HEK293 (cell line): Measurements from ENCODE around the gene MTA3.

Experiments
- CTCF ChIA-PET: fragments of 350-600 bp; formaldehyde crosslinking; extraction: SDS; loops from one replicate; lab custom pipeline; 2021; ENCODE audit warnings: antibody characterized with exemption; lab: Yijun Ruan, JAX
- POLR2A ChIA-PET: fragments of 300-600 bp; formaldehyde crosslinking; extraction: SDS; loops from one replicate; lab custom pipeline; 2020; ENCODE audit warnings: antibody characterized with exemption, inconsistent platforms; lab: Yijun Ruan, JAX
- H3K27ac ChIP-seq: fragments of 200-500 bp; sonication (Bioruptor generic); 2 replicates; pipeline ENCODE4 v1.5.1; 2014; ENCODE audit warnings: low read depth, low read length, control low read depth, inconsistent platforms; ENCODE audit errors: extremely low read depth
- H3K36me3 ChIP-seq, 2 experiments: fragments of 200-500 bp in 1 of 2; sonication (Bioruptor generic) in 1 of 2; 1 replicate in 1 of 2; 2 replicates in 1 of 2; pipeline ENCODE4 v1.5.1; 2014 to 2017; ENCODE audit warnings: inconsistent platforms in 2 of 2, low read length in 2 of 2; ENCODE audit not compliant: control insufficient read depth in 2 of 2, insufficient read depth in 1 of 2
- H3K4me1 ChIP-seq: fragments of 200-500 bp; sonication (Bioruptor generic); 2 replicates; pipeline ENCODE4 v1.5.1; 2014; ENCODE audit warnings: mild to moderate bottlenecking, low read length, inconsistent platforms; ENCODE audit not compliant: control insufficient read depth, insufficient read depth
- H3K4me3 ChIP-seq: 2 replicates; pipeline ENCODE4 v1.5.1; 2011; ENCODE audit warnings: low read depth, mild to moderate bottlenecking, control low read depth, low read length, moderate library complexity
- H3K9me3 ChIP-seq: fragments of 200-500 bp; sonication (Bioruptor generic); 2 replicates; pipeline ENCODE4 v1.5.1; 2014; ENCODE audit warnings: low read depth, low read length, inconsistent platforms; ENCODE audit not compliant: control insufficient read depth, insufficient read depth
- BCL11A ChIP-seq: fragments of 450-650 bp; formaldehyde crosslinking; IDR thresholded peaks from 2 replicates; pipeline ENCODE4 v1.5.1; 2016; ENCODE audit warnings: low read depth, missing biosample characterization, missing genetic modification characterization
- BCL11B ChIP-seq: fragments of 450-650 bp; formaldehyde crosslinking; IDR thresholded peaks from 2 replicates; pipeline ENCODE4 v1.5.1; 2016; ENCODE audit warnings: low read depth, missing biosample characterization, missing genetic modification characterization
- GLI4 ChIP-seq: fragments of 450-650 bp; formaldehyde crosslinking; IDR thresholded peaks from 2 replicates; pipeline ENCODE4 v1.5.1; 2016; ENCODE audit warnings: missing biosample characterization, missing genetic modification characterization
- SALL2 ChIP-seq: fragments of 450-650 bp; formaldehyde crosslinking; IDR thresholded peaks from 2 replicates; pipeline ENCODE4 v1.5.0; 2017; ENCODE audit warnings: missing biosample characterization, mild to moderate bottlenecking, missing genetic modification characterization, borderline replicate concordance
- SP7 ChIP-seq: fragments of 450-650 bp; formaldehyde crosslinking; IDR thresholded peaks from 2 replicates; pipeline ENCODE4 v1.5.1; 2016; ENCODE audit warnings: missing biosample characterization, missing genetic modification characterization
- TRIM28 ChIP-seq: IDR thresholded peaks from 2 replicates; pipeline ENCODE4 v1.6.1; 2011; ENCODE audit warnings: low read length, control low read depth, borderline replicate concordance
- ZNF121 ChIP-seq: fragments of 450-650 bp; formaldehyde crosslinking; IDR thresholded peaks from 2 replicates; pipeline ENCODE4 v1.5.1; 2016; ENCODE audit warnings: missing biosample characterization, missing genetic modification characterization
- ZNF157 ChIP-seq: fragments of 450-650 bp; formaldehyde crosslinking; IDR thresholded peaks from 2 replicates; pipeline ENCODE4 v1.5.1; 2016; ENCODE audit warnings: missing biosample characterization, missing genetic modification characterization
- ZNF221 ChIP-seq: fragments of 450-650 bp; formaldehyde crosslinking; IDR thresholded peaks from 2 replicates; pipeline ENCODE4 v1.5.1; 2017; ENCODE audit warnings: missing biosample characterization, missing genetic modification characterization, borderline replicate concordance
- ZNF266 ChIP-seq: fragments of 450-650 bp; formaldehyde crosslinking; IDR thresholded peaks from 2 replicates; pipeline ENCODE4 v1.5.1; 2016; ENCODE audit warnings: missing biosample characterization, missing genetic modification characterization, low read depth
- ZNF366 ChIP-seq: fragments of 450-650 bp; formaldehyde crosslinking; conservative IDR thresholded peaks from 2 replicates; pipeline ENCODE4 v1.5.1; 2016; ENCODE audit warnings: missing biosample characterization, missing genetic modification characterization
- ZNF394 ChIP-seq: fragments of 450-650 bp; formaldehyde crosslinking; IDR thresholded peaks from 2 replicates; pipeline ENCODE4 v1.5.1; 2016; ENCODE audit warnings: missing biosample characterization, missing genetic modification characterization, mild to moderate bottlenecking, moderate library complexity, borderline replicate concordance
- ZNF560 ChIP-seq: fragments of 450-650 bp; formaldehyde crosslinking; IDR thresholded peaks from 2 replicates; pipeline ENCODE4 v1.5.1; 2017; ENCODE audit warnings: missing biosample characterization, missing genetic modification characterization, borderline replicate concordance
- ZNF621 ChIP-seq: fragments of 450-650 bp; formaldehyde crosslinking; IDR thresholded peaks from 2 replicates; pipeline ENCODE4 v1.5.1; 2017; ENCODE audit warnings: missing biosample characterization, missing genetic modification characterization
- ZNF626 ChIP-seq: fragments of 450-650 bp; sonication (Bioruptor Pico); formaldehyde crosslinking; IDR thresholded peaks from 2 replicates; pipeline ENCODE4 v1.5.1; 2018; ENCODE audit warnings: missing biosample characterization, missing genetic modification characterization, inconsistent platforms
- ZNF777 ChIP-seq: fragments of 450-650 bp; formaldehyde crosslinking; IDR thresholded peaks from 2 replicates; pipeline ENCODE4 v1.5.1; 2017; ENCODE audit warnings: missing biosample characterization, missing genetic modification characterization, borderline replicate concordance
- ZXDB ChIP-seq: fragments of 450-650 bp; formaldehyde crosslinking; IDR thresholded peaks from 2 replicates; pipeline ENCODE4 v1.5.1; 2016; ENCODE audit warnings: missing biosample characterization, missing genetic modification characterization
- TF ChIP-seq, protein P1 (sequence below): fragments of 450-650 bp; formaldehyde crosslinking; IDR thresholded peaks from 2 replicates; pipeline ENCODE4 v1.5.1; 2016; ENCODE audit warnings: missing biosample characterization, missing genetic modification characterization, borderline replicate concordance
- TF ChIP-seq, protein P2 (sequence below): fragments of 450-650 bp; formaldehyde crosslinking; IDR thresholded peaks from 2 replicates; pipeline ENCODE4 v1.5.1; 2017; ENCODE audit warnings: missing biosample characterization, mild to moderate bottlenecking, missing genetic modification characterization, moderate library complexity
- TF ChIP-seq, protein P3 (sequence below): fragments of 450-650 bp; formaldehyde crosslinking; IDR thresholded peaks from 2 replicates; pipeline ENCODE4 v1.5.1; 2016; ENCODE audit warnings: missing biosample characterization, missing genetic modification characterization

The MTA3 gene

DNA sequence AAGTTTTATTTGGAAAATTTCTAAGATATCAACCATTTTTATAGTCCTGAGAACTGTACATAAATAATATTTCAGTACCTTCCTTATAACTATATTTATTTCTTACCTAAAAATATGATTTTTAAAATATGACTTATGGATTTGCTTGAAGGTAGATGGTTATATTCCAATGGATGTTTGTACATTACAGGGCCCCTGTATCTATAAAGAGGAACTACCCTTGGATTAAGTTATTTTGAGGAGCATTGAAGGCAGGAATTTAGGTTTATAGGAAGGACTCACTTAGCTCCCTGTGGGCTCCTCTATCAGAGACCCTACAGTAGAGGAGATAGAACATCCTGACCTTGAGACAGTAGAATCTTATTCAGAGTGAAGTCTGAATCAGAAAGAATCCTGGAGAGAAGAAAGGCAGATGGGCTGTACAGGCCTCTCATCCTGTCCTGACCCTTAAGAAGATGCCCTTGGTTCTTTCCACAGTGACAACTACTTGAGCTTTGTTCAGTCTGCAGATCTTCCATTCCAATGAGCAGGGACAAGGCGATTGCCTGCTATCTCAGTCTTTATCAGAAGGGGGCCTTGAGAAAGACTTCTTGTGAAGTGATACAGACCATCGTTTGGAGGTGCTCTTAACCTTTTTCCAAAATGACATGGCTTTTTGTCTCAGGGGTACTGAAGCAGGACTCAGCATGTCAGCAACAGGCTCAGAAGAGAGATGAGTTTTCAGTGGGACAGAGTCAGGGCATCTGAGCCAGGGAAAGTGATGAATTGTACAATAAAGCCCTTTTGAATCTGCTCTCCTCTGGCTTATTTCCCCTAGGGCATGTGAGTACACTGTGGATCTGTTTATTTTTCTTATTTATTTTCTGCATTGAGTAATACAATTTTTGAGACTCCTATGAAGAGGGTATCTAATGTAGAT lies 174.6 kb downstream of the MTA3 start (continued):
- TF ChIP-seq TRIM28 (no peak), SALL2 (tag by site-specific recombination) (no peak), ZNF221 (no peak), ZNF266 (tag by site-specific recombination) (no peak), ZNF366 (tag by site-specific recombination) (no peak)

DNA sequence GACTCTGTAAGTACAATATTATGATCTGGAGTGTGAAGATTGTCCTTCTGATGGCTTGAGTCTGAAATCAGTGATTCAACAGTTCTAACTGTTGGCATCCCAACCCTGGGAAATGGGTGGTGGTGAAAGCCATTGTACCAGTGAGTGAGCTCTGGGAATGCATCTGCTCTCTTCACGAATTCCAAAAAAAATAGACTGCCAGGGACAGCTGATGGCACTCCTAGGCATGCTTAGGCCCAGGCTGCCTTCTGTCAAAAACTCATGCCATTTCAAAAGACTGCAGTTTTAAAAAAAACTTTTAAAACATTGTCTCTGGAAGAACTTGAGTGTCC lies 175.2 kb downstream of the MTA3 start:
- POLR2A ChIA-PET: no interaction called here
- Histone ChIP-seq H3K4me3 (no peak overlapping the region), H3K4me1 (no peaks in the 10 kb centered on the region), H3K27ac (no peak overlapping the region), H3K36me3 (peaks cover 0 to 10% of the 10 kb centered on the region in 2 experiments; a peak in 2 of 3 replicates)
- no peak for TF ChIP-seq ZNF621 (tag by site-specific recombination)
- no peak for TF ChIP-seq BCL11A (tag by site-specific recombination)
- no peak for TF ChIP-seq ZNF394 (tag by site-specific recombination)
- TF ChIP-seq, protein P1, sequence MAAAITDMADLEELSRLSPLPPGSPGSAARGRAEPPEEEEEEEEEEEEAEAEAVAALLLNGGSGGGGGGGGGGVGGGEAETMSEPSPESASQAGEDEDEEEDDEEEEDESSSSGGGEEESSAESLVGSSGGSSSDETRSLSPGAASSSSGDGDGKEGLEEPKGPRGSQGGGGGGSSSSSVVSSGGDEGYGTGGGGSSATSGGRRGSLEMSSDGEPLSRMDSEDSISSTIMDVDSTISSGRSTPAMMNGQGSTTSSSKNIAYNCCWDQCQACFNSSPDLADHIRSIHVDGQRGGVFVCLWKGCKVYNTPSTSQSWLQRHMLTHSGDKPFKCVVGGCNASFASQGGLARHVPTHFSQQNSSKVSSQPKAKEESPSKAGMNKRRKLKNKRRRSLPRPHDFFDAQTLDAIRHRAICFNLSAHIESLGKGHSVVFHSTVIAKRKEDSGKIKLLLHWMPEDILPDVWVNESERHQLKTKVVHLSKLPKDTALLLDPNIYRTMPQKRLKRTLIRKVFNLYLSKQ (tag by site-specific recombination): no peak
- TF ChIP-seq ZXDB (tag by site-specific recombination): no peak
- TF ChIP-seq GLI4 (tag by site-specific recombination): no peak
- TF ChIP-seq, all 188 proteins: peak for 0
- no peaks in the 10 kb centered on the region for H3K9me3 ChIP-seq
- CTCF ChIA-PET: no interaction called here

DNA sequence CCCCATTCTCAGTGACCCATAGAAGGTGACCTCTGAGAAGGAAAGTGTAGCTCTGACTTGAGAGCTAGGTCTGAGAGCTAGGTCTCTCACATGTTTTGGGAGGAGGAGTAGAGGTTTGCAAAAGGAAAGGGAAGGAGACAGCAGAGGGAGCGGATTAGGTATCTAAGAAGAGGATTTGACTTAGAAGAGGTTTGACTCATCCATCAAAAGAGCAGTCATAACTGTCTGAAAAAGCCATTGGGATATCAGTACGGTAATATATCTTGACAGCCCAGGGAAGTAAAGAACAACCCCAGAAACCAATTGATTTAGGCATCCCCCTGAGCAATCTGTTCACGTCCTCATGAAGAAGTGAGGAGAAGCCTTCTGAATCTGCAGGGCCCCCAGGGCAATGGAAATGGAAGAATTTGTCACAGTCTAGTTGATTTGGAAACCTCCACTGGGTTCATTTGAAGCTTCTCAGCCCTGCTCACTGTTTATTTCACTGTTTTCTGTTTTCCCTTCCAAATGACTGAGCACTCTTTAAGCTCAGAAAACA lies 176.2 kb downstream of the MTA3 start:
- TF ChIP-seq ZNF626 (tag by site-specific recombination) (no peak), SP7 (tag by site-specific recombination) (no peak), ZNF777 (tag by site-specific recombination) (no peak), ZNF121 (no peak), BCL11B (tag by site-specific recombination) (no peak), ZNF157 (tag by site-specific recombination) (no peak), ZNF560 (tag by site-specific recombination) (no peak)
- TF ChIP-seq, protein P2, sequence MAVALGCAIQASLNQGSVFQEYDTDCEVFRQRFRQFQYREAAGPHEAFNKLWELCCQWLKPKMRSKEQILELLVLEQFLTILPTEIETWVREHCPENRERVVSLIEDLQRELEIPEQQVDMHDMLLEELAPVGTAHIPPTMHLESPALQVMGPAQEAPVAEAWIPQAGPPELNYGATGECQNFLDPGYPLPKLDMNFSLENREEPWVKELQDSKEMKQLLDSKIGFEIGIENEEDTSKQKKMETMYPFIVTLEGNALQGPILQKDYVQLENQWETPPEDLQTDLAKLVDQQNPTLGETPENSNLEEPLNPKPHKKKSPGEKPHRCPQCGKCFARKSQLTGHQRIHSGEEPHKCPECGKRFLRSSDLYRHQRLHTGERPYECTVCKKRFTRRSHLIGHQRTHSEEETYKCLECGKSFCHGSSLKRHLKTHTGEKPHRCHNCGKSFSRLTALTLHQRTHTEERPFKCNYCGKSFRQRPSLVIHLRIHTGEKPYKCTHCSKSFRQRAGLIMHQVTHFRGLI: no peak
- TF ChIP-seq, protein P3, sequence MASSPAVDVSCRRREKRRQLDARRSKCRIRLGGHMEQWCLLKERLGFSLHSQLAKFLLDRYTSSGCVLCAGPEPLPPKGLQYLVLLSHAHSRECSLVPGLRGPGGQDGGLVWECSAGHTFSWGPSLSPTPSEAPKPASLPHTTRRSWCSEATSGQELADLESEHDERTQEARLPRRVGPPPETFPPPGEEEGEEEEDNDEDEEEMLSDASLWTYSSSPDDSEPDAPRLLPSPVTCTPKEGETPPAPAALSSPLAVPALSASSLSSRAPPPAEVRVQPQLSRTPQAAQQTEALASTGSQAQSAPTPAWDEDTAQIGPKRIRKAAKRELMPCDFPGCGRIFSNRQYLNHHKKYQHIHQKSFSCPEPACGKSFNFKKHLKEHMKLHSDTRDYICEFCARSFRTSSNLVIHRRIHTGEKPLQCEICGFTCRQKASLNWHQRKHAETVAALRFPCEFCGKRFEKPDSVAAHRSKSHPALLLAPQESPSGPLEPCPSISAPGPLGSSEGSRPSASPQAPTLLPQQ (tag by site-specific recombination): no peak
- Histone ChIP-seq H3K36me3 (peaks cover 0 to 10% of the 10 kb centered on the region in 2 experiments; a peak in 2 of 3 replicates), H3K27ac (no peak overlapping the region), H3K4me3 (no peak overlapping the region), H3K9me3 (no peaks in the 10 kb centered on the region), H3K4me1 (no peaks in the 10 kb centered on the region)
- CTCF ChIA-PET: no interaction called here
- POLR2A ChIA-PET: no interaction called here
